SK-N-SH (cell line): ENCODE measurements around the gene UNK.

Experiments used
- FOSL2 ChIP-seq: IDR thresholded peaks from 2 replicates; pipeline ENCODE4 v1.4.0; 2012; ENCODE audit warnings: low read depth, mild to moderate bottlenecking, moderate library complexity, borderline replicate concordance
- GATA2 ChIP-seq: sonication (generic); formaldehyde crosslinking; IDR thresholded peaks from 2 replicates; pipeline ENCODE4 v1.5.0; 2020; ENCODE audit warnings: mild to moderate bottlenecking, missing genetic modification reagents
- NFIC ChIP-seq: IDR thresholded peaks from 2 replicates; pipeline ENCODE4 v1.4.0; 2012; ENCODE audit warnings: borderline replicate concordance
- POLR2AphosphoS5 ChIP-seq: IDR thresholded peaks from 2 replicates; pipeline ENCODE4 v1.6.1; 2012; ENCODE audit warnings: low read depth, low read length
- RCOR1 ChIP-seq: fragments of 150-350 bp; IDR thresholded peaks from 2 replicates; pipeline ENCODE4 v1.6.1; 2017; ENCODE audit warnings: antibody characterized with exemption, low read length
- TCF12 ChIP-seq: IDR thresholded peaks from 2 replicates; pipeline ENCODE4 v1.4.0; 2012
- YY1 ChIP-seq: IDR thresholded peaks from 2 replicates; pipeline ENCODE4 v1.4.0; 2012; ENCODE audit warnings: low read depth, mild to moderate bottlenecking
- TF ChIP-seq, protein P1 (sequence below): fragments of 200-600 bp; sonication (generic); IDR thresholded peaks from 2 replicates; pipeline ENCODE4 v1.6.1; 2017; ENCODE audit warnings: antibody characterized with exemption, mild to moderate bottlenecking, moderate library complexity
- TF ChIP-seq, protein P2 (sequence below): IDR thresholded peaks from 2 replicates; pipeline ENCODE4 v1.4.0; 2012; ENCODE audit warnings: low read depth, borderline replicate concordance
- TF ChIP-seq, protein P3 (sequence below): fragments of 150-350 bp; IDR thresholded peaks from 2 replicates; pipeline ENCODE4 v1.6.1; 2017; ENCODE audit warnings: antibody characterized with exemption, low read length, low read depth, borderline replicate concordance
- TF ChIP-seq, protein P4 (sequence below): fragments of 150-350 bp; IDR thresholded peaks from 2 replicates; pipeline ENCODE4 v1.6.1; 2016; ENCODE audit warnings: mild to moderate bottlenecking, low read depth, low read length

- TF ChIP-seq, protein P1, sequence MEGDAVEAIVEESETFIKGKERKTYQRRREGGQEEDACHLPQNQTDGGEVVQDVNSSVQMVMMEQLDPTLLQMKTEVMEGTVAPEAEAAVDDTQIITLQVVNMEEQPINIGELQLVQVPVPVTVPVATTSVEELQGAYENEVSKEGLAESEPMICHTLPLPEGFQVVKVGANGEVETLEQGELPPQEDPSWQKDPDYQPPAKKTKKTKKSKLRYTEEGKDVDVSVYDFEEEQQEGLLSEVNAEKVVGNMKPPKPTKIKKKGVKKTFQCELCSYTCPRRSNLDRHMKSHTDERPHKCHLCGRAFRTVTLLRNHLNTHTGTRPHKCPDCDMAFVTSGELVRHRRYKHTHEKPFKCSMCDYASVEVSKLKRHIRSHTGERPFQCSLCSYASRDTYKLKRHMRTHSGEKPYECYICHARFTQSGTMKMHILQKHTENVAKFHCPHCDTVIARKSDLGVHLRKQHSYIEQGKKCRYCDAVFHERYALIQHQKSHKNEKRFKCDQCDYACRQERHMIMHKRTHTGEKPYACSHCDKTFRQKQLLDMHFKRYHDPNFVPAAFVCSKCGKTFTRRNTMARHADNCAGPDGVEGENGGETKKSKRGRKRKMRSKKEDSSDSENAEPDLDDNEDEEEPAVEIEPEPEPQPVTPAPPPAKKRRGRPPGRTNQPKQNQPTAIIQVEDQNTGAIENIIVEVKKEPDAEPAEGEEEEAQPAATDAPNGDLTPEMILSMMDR: no peak
- TF ChIP-seq GATA2: no peak
- TF ChIP-seq TCF12: no peak
- TF ChIP-seq, protein P2, sequence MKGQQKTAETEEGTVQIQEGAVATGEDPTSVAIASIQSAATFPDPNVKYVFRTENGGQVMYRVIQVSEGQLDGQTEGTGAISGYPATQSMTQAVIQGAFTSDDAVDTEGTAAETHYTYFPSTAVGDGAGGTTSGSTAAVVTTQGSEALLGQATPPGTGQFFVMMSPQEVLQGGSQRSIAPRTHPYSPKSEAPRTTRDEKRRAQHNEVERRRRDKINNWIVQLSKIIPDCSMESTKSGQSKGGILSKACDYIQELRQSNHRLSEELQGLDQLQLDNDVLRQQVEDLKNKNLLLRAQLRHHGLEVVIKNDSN: no peak
- TF ChIP-seq, protein P3, sequence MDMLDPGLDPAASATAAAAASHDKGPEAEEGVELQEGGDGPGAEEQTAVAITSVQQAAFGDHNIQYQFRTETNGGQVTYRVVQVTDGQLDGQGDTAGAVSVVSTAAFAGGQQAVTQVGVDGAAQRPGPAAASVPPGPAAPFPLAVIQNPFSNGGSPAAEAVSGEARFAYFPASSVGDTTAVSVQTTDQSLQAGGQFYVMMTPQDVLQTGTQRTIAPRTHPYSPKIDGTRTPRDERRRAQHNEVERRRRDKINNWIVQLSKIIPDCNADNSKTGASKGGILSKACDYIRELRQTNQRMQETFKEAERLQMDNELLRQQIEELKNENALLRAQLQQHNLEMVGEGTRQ: no peak
- TF ChIP-seq YY1: no peak
- TF ChIP-seq RCOR1: no peak
- TF ChIP-seq, protein P4, sequence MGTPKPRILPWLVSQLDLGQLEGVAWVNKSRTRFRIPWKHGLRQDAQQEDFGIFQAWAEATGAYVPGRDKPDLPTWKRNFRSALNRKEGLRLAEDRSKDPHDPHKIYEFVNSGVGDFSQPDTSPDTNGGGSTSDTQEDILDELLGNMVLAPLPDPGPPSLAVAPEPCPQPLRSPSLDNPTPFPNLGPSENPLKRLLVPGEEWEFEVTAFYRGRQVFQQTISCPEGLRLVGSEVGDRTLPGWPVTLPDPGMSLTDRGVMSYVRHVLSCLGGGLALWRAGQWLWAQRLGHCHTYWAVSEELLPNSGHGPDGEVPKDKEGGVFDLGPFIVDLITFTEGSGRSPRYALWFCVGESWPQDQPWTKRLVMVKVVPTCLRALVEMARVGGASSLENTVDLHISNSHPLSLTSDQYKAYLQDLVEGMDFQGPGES: no peak
- no peak for TF ChIP-seq POLR2AphosphoS5
- TF ChIP-seq FOSL2: no peak
- no peak for TF ChIP-seq NFIC
Observed at GRCh38 chr17:75752405-75752709, 32.2 kb upstream of the UNK start.
